GM12878 (cell line): Measurements from ENCODE around the gene AOPEP. TPM values are rescaled to one million over a fixed set of nuclear protein-coding genes. Genes with fewer than 3 reads are reported as not detected.

Source experiments
- ATAC-seq: fragments of 200-7000 bp; cut with Tn5 transposase; 3 replicates; pipeline ENCODE4 v1.9.1; 2020; ENCODE audit warnings: mild to moderate bottlenecking, moderate library complexity
- BruUV-seq: library from RNA; stranded (reverse); fragments of 400-500 nt; replicated peaks from 2 replicates; lab custom pipeline; 2021; lab: Mats Ljungman, UMichigan
- CTCF ChIA-PET: fragments of 300-600 bp; sonication (Branson Sonifier 250); formaldehyde crosslinking; extraction: SDS; loops from one replicate; lab custom pipeline; 2021; ENCODE audit warnings: inconsistent platforms; lab: Yijun Ruan, JAX
- POLR2A ChIA-PET: fragments of 350-600 bp; formaldehyde crosslinking; extraction: SDS; loops from one replicate; lab custom pipeline; 2021; ENCODE audit warnings: inconsistent platforms; lab: Charles Lee
- RAD21 ChIA-PET: fragments of 300-600 bp; sonication (Branson Sonifier 250); formaldehyde crosslinking; loops from one replicate; lab custom pipeline; 2023; ENCODE audit warnings: antibody characterized with exemption; ENCODE audit not compliant: unreplicated experiment; lab: Charles Lee
- SMC1A ChIA-PET: fragments of 300-600 bp; sonication (Branson Sonifier 250); formaldehyde crosslinking; loops from one replicate; lab custom pipeline; 2023; ENCODE audit not compliant: unreplicated experiment, uncharacterized antibody; lab: Charles Lee
- DNase-seq: peaks from one replicate; pipeline ENCODE4 v3.0.0-alpha.2; 2011; ENCODE audit warnings: low read depth, low spot score
- FAIRE-seq: peaks from 3 replicates; lab custom pipeline; 2011; peaks lifted over from hg19 to GRCh38; lab: Jason Lieb, UNC
- H2AFZ ChIP-seq: 2 replicates; pipeline ENCODE4 v1.6.0; 2011; ENCODE audit warnings: low read depth, low read length, control low read depth; ENCODE audit not compliant: control insufficient read depth
- H3K27ac ChIP-seq: 2 replicates; pipeline ENCODE4 v1.5.1; 2011; ENCODE audit warnings: control low read depth; ENCODE audit not compliant: control insufficient read depth, insufficient read depth
- H3K27me3 ChIP-seq, 2 experiments: replicated peaks in 1 of 2; 2 replicates each; pipeline versions ENCODE4 v1.6.0 to v1.6.1; 2011; ENCODE audit warnings: low read length in 1 of 2; ENCODE audit not compliant: control insufficient read depth in 2 of 2, insufficient read depth in 2 of 2
- H3K36me3 ChIP-seq, 2 experiments: 2 replicates each; pipeline ENCODE4 v1.5.1; 2011; ENCODE audit warnings: low read length in 1 of 2; ENCODE audit not compliant: control insufficient read depth in 2 of 2, insufficient read depth in 2 of 2
- H3K4me1 ChIP-seq: 2 replicates; pipeline ENCODE4 v1.6.1; 2011; ENCODE audit warnings: mild to moderate bottlenecking, low read length, moderate library complexity, mixed read lengths; ENCODE audit not compliant: control insufficient read depth, insufficient read depth
- H3K4me2 ChIP-seq: 2 replicates; pipeline ENCODE4 v1.6.0; 2011; ENCODE audit warnings: control low read depth; ENCODE audit not compliant: control insufficient read depth, insufficient read depth
- H3K4me3 ChIP-seq: fragments of 200-600 bp; sonication (generic); 2 replicates; pipeline ENCODE4 v1.5.1; 2016
- H3K79me2 ChIP-seq: 2 replicates; pipeline ENCODE4 v1.6.0; 2011; ENCODE audit warnings: low read length; ENCODE audit not compliant: control insufficient read depth, insufficient read depth
- H3K9ac ChIP-seq: 2 replicates; pipeline ENCODE4 v1.8.0; 2011; ENCODE audit warnings: low read length, control low read depth, mixed read lengths; ENCODE audit not compliant: control insufficient read depth, insufficient read depth
- H3K9me3 ChIP-seq: replicated peaks from 3 replicates; pipeline ENCODE4 v1.5.1; 2011; ENCODE audit warnings: mild to moderate bottlenecking, low read length; ENCODE audit not compliant: control insufficient read depth, insufficient read depth
- H4K20me1 ChIP-seq: 2 replicates; pipeline ENCODE4 v1.6.0; 2011; ENCODE audit not compliant: control insufficient read depth, insufficient read depth
- ATF7 ChIP-seq: fragments of 450-650 bp; IDR thresholded peaks from 2 replicates; pipeline ENCODE4 v1.6.1; 2016; ENCODE audit warnings: low read depth, mild to moderate bottlenecking
- BMI1 ChIP-seq: fragments of 450-650 bp; IDR thresholded peaks from 2 replicates; pipeline ENCODE4 v1.6.1; 2016; ENCODE audit warnings: mild to moderate bottlenecking, moderate library complexity, borderline replicate concordance
- CREB1 ChIP-seq: IDR thresholded peaks from 2 replicates; pipeline ENCODE4 v1.6.1; 2012; ENCODE audit warnings: low read depth, mild to moderate bottlenecking, inconsistent platforms
- FOS ChIP-seq: IDR thresholded peaks from 3 replicates; pipeline ENCODE4 v1.6.1; 2011; ENCODE audit warnings: borderline replicate concordance; ENCODE audit not compliant: insufficient read length; ENCODE audit errors: extremely low read depth
- RUNX3 ChIP-seq: IDR thresholded peaks from 2 replicates; pipeline ENCODE4 v1.6.1; 2012; ENCODE audit warnings: low read length, inconsistent platforms
- SKIL ChIP-seq: fragments of 450-650 bp; IDR thresholded peaks from 2 replicates; pipeline ENCODE4 v1.6.1; 2017; ENCODE audit warnings: mild to moderate bottlenecking, low read depth, inconsistent platforms; ENCODE audit not compliant: poor library complexity, severe bottlenecking
- SRF ChIP-seq, 2 experiments: IDR thresholded peaks; 2 replicates each; pipeline ENCODE4 v1.6.1; 2011; ENCODE audit warnings: low read depth in 2 of 2, low read length in 2 of 2, mild to moderate bottlenecking in 1 of 2, moderate library complexity in 1 of 2
- ZBTB11 ChIP-seq: fragments of 450-650 bp; formaldehyde crosslinking; IDR thresholded peaks from 2 replicates; pipeline ENCODE4 v1.5.0; 2022; ENCODE audit warnings: mild to moderate bottlenecking, missing genetic modification characterization
- ZNF207 ChIP-seq: fragments of 450-650 bp; IDR thresholded peaks from 2 replicates; pipeline ENCODE4 v1.6.1; 2014; ENCODE audit warnings: antibody characterized with exemption, mild to moderate bottlenecking, borderline replicate concordance
- whole genome bisulfite sequencing: methylation state at CpG from one replicate; pipeline ENCODE4 v1.1.6; 2016; ENCODE audit warnings: low lambda C conversion rate; ENCODE audit not compliant: insufficient replicate concordance, insufficient coverage; ENCODE audit errors: missing lambda C conversion rate; 5-methylcytosine and 5-hydroxymethylcytosine counted together
- in situ Hi-C: fragments of 300-500 bp; cut with MboI; formaldehyde crosslinking; loops from 9 replicates; pipeline ENCODE4 v1.14.3; 2018; ENCODE audit warnings: mixed read lengths
- intact Hi-C: fragments of 100-400 bp; cut with micrococcal nuclease; formaldehyde crosslinking; loops from one replicate; pipeline ENCODE4 v1.14.2; 2022; ENCODE audit not compliant: unreplicated experiment
- polyA plus RNA-seq, 11 experiments: library from polyadenylated mRNA; depleted of rRNA in 4 of 11; unstranded in 6 of 11; stranded (reverse) in 5 of 11; fragments of >200 nt; fragmentation: Nextera tagmentation in 4 of 11; fragmentation: Illumina TruSeq in 1 of 11; extraction: Ambion mirVana in 4 of 11; extraction: Trizol in 1 of 11; gene quantifications; 1 replicate in 1 of 11; 2 replicates in 10 of 11; pipeline versions ENCODE4 v1.2.1 to v1.2.3, GENCODE V29; 2011 to 2016; ENCODE audit warnings: inconsistent platforms in 2 of 11, missing spikeins in 2 of 11, low read depth in 1 of 11
- total RNA-seq, 4 experiments: library from RNA; depleted of rRNA in 3 of 4; stranded (reverse); fragments of >200 nt in 3 of 4; fragmentation: Illumina TruSeq in 1 of 4; extraction: Trizol in 1 of 4; gene quantifications; 2 replicates each; pipeline versions ENCODE4 v1.2.1 to v1.2.3, GENCODE V29; 2013 to 2021

AOPEP gene
- total and polyA plus RNA-seq, 10 of the 15 experiments (the other 5 are each of a cell fraction or from before 2014, with no cell fraction given): 2.3 to 16.9 (median 10.1) TPM

DNA sequence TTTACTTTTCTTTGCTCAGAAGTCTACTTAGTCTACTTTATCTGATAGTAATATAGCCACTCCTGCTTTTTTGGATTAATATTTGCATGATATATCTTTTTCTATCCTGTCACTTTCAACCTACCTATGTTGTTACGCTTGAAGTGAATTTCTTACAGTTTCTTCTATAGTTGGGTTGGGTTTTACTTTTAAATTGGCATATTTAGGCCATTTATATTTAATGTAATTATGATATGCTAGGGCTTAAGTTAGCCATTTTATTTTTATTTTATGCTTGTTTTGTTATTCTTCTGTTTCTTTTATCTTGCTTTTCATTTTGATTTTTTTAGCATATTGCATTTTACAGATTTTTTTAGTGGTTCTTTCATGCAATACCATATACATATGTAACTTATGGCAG, 164.7 kb downstream of the AOPEP start:
- intact Hi-C loops: no loop called here
- no peaks in the 10 kb centered on the region for H3K36me3 ChIP-seq
- CTCF ChIA-PET: interaction anchor here (0.9 to 1.5 kb wide), 2 partner anchors 12 to 108 kb away, joined by 3 to 6 read pairs; no protein-coding TSS in a partner anchor
- H3K27me3 ChIP-seq: no peaks in the 10 kb centered on the region
- no peak overlapping the region for H3K27ac ChIP-seq
- no peaks in the 10 kb centered on the region; the same call in none of the 3 replicates for H3K9me3 ChIP-seq
- no peaks in the 10 kb centered on the region for H4K20me1 ChIP-seq
- H3K79me2 ChIP-seq: no peaks in the 10 kb centered on the region
- no peak for ATAC-seq
- SMC1A ChIA-PET: interaction anchor here (1.1 to 2.1 kb wide), 3 partner anchors 12 to 30 kb away, joined by 3 to 5 read pairs (median 4); no protein-coding TSS in a partner anchor
- H3K9ac ChIP-seq: no peak overlapping the region
- no peak for FAIRE-seq
- no peak overlapping the region for H3K4me3 ChIP-seq
- in situ Hi-C loops: no loop called here
- H3K4me2 ChIP-seq: no peak overlapping the region
- TF ChIP-seq SRF (IDR thresholded peaks at IDR 0.05; ENCODE audit: low read depth in 2 of 2, low read length in 2 of 2): no peak
- TF ChIP-seq ATF7: no peak
- no peak for TF ChIP-seq BMI1
- no peak for TF ChIP-seq CREB1
- TF ChIP-seq RUNX3: no peak
- no peak for TF ChIP-seq FOS
- no peak for TF ChIP-seq ZNF207
- no peak for TF ChIP-seq ZBTB11 (CRISPR knock-in tag)
- no peak for TF ChIP-seq SKIL
- no TSS peak for BruUV-seq
- RAD21 ChIA-PET: no interaction called here
- WGBS: 96% methylated on average over 1 of the region's 1 CpG
- no peak for DNase-seq
- no peaks in the 10 kb centered on the region for H3K4me1 ChIP-seq
- POLR2A ChIA-PET: no interaction called here
- H2AFZ ChIP-seq: no peak overlapping the region
